GM18526 (cell line): ENCODE data around the gene GRAMD4.

Experiments used
- POLR2A ChIP-seq: IDR thresholded peaks from 3 replicates; pipeline ENCODE4 v1.6.1; 2011; ENCODE audit not compliant: insufficient read length; ENCODE audit errors: extremely low read depth

GRAMD4 gene

GRCh38 chr22:46619240-46619829 lies 851 bp upstream of the GRAMD4 start:
- TF ChIP-seq POLR2A = no peak

- no peak for TF ChIP-seq POLR2A
Measured at GRCh38 chr22:46620588-46621242, 529 bp downstream of the GRAMD4 start.

DNA sequence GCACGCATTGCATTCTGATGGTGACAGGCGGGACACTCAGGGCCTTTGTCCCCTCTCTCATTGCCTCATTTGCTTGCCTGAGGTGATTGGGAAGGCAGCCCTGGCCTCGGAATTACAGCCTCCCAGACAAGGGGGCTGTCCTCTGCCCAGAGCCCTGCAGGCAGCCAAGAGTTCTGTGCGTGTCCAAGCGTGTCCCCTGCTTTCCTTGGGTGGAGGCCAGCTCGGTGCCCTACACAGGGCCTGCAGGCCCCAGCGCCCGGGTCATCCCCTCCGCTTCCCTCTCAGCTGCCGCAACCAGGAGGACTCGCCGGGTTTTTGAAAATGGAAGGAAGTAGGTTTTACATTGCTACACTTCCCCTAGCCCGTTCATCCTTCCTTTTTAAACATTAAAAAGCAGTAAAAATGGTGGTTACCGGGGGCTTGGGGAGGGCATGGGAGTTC lies 1.9 kb downstream of the GRAMD4 start:
- TF ChIP-seq POLR2A = no peak

GRCh38 chr22:46625113-46625842 lies 5.1 kb downstream of the GRAMD4 start:
- TF ChIP-seq POLR2A = no peak

DNA sequence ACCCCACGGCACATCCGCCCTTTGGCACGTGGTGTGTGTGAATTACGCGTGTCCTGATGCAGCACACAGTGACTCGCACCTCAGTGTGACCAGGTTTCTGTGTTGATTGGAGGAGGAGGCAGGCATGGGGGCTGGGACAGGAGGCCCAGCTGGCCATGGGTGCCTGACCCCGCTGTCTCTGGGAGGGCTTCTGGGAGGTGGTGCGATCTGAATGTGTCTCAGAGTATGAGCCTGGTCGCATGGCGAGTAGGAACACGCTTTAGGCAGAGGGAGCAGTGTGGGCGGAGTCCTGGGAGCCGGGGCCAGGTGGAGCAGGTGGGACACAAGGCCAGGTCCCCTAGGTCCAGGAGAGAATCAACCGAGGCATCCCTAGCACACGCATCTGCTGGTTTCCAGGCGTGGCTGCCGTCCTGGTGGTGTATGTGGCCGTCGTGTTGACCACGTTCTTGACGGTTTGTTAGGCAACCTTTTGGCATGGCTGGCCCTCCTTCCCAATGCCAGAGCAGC lies 5.7 kb downstream of the GRAMD4 start:
- no peak for TF ChIP-seq POLR2A

DNA sequence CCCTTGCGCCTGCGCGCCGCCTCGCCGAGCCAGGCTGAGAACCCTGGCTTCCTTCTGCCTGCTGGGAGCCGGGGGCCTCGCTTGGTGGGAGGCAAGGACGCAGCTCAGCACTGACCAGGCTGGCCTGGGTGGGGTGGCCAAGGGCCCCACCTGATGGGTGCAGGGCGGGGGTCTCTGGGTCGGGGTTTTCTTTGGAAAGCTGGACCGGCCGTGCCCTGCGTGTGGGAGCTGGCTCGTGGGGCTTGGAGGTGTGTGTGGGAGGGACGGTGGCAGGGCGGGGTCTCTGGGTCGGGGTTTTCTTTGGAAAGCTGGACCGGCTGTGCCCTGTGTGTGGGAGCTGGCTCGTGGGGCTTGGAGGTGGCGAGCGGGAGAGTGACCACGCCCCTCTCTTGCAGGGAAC lies 6.2 kb downstream of the GRAMD4 start:
- no peak for TF ChIP-seq POLR2A

- TF ChIP-seq POLR2A = no peak
Measured at GRCh38 chr22:46626911-46627805, 7.0 kb downstream of the GRAMD4 start.

DNA sequence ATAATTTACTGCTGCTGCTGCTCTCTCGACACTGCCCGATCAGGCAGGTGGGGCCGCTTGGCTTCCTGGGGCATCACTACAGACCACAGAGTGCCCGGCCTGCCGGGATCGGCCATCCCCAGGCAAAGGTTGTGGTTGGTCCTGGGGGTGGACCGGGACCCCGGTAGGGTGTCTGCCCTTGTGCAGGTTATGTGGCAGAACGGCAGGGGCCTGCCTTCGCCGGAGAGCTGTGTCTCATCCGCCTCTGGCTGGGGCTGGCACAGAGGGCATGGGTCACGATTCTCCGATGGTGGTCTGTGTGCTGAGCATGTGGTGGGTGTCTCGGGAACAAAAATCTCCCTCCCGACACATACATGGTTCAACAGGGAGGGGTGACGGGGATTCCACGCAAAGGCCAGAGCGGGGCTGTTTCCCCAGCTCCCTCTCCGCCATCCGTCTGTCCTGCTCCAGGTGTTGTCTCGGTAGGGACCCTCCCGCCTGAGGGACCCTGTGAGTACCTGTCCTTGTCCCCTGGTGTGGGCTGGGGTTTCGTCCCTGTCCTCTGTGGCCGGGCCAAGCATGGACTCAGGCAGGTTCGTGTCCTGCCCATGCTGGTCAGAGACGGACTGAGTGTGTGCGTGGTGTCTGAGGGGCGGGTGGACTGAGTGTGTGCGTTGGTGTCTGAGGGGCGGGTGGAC lies 7.8 kb downstream of the GRAMD4 start:
- TF ChIP-seq POLR2A = no peak

- no peak for TF ChIP-seq POLR2A
Measured at GRCh38 chr22:46628756-46629155, 8.6 kb downstream of the GRAMD4 start.

DNA sequence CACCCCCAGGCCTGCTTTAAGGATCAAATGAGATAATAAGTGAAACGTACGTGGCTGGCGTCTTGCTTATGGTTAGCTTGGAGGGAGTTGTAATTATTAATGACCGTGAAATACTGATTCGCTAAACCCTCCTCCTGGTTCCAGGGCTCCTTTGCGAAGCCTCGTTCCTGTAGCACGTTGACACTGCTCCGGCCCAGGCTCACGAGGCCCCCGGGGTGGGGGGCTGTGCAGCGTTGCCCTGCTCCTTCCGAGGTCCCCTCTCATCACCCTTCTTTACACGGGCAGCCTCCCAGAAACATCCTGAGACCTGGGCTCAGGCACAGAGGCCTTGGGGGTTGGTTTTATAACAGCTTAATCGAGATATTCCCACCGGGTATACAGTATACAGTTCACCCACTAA lies 9.1 kb downstream of the GRAMD4 start:
- no peak for TF ChIP-seq POLR2A

- no peak for TF ChIP-seq POLR2A
Measured at GRCh38 chr22:46631113-46631512, 10.9 kb downstream of the GRAMD4 start.

GRCh38 chr22:46632646-46633249 lies 12.6 kb downstream of the GRAMD4 start:
- TF ChIP-seq POLR2A = no peak

GRCh38 chr22:46633334-46633890 lies 13.2 kb downstream of the GRAMD4 start:
- TF ChIP-seq POLR2A = no peak
